Measurements from ENCODE around the gene CNTN4. TPM values are rescaled to one million over a fixed set of nuclear protein-coding genes. Genes with fewer than 3 reads are reported as not detected.

Gene CNTN4
- total RNA-seq, 2 donors from 2014 or later = 13.0 to 50.1 TPM

- DNase-seq (no peak), ATAC-seq (no peak)
- H3K4me3 ChIP-seq = no peak overlapping the region
- intact Hi-C loops (cut with DNase I) = no loop called here
- TF ChIP-seq POLR2A (IDR thresholded peaks at IDR 0.05) (no peak), CTCF (IDR thresholded peaks at IDR 0.05) (no peak)
- no peak overlapping the region for H3K27ac ChIP-seq
- 47 to 78% methylated on average over 2 of the region's 2 CpGs for WGBS, 2 donors
- H3K27me3 ChIP-seq = no peaks in the 10 kb centered on the region
- peaks cover 5% of the 10 kb centered on the region for H3K4me1 ChIP-seq
- no peaks in the 10 kb centered on the region for H3K9me3 ChIP-seq
- H3K36me3 ChIP-seq (replicated peaks in 1 of 2; ENCODE audit: insufficient read depth in 1 of 2, low read depth in 2 of 2) = no peaks in the 10 kb centered on the region
These were observed 360.1 kb downstream of the CNTN4 start for GRCh38 chr3:2458816-2459215.

GRCh38 chr3:2465842-2466241, 367.2 kb downstream of the CNTN4 start:
- DNase-seq = no peak
- 52 to 55% methylated on average over 1 of the region's 1 CpG for WGBS, 2 donors
- no peak for ATAC-seq
- Histone ChIP-seq H3K36me3 (replicated peaks in 1 of 2; ENCODE audit: insufficient read depth in 1 of 2, low read depth in 2 of 2) (no peaks in the 10 kb centered on the region), H3K4me1 (no peaks in the 10 kb centered on the region), H3K9me3 (no peaks in the 10 kb centered on the region), H3K27ac (no peak overlapping the region), H3K4me3 (no peak overlapping the region), H3K27me3 (no peaks in the 10 kb centered on the region)
- intact Hi-C loops (cut with DNase I) = no loop called here
- TF ChIP-seq CTCF (IDR thresholded peaks at IDR 0.05) (no peak), POLR2A (IDR thresholded peaks at IDR 0.05) (no peak)

- ATAC-seq (no peak), DNase-seq (no peak)
- intact Hi-C loops (cut with DNase I) = no loop called here
These were observed 370.1 kb downstream of the CNTN4 start for GRCh38 chr3:2468816-2469215.

GRCh38 chr3:2476996-2477395, 378.3 kb downstream of the CNTN4 start:
- H3K27me3 ChIP-seq = no peaks in the 10 kb centered on the region
- no peak overlapping the region for H3K27ac ChIP-seq
- no peaks in the 10 kb centered on the region for H3K4me1 ChIP-seq
- no peak for TF ChIP-seq CTCF (IDR thresholded peaks at IDR 0.05)
- no peak for TF ChIP-seq POLR2A (IDR thresholded peaks at IDR 0.05)
- no peak for ATAC-seq
- no peak overlapping the region for H3K4me3 ChIP-seq
- DNase-seq = no peak
- intact Hi-C loops (cut with DNase I) = no loop called here
- H3K9me3 ChIP-seq = no peaks in the 10 kb centered on the region
- H3K36me3 ChIP-seq (replicated peaks in 1 of 2; ENCODE audit: insufficient read depth in 1 of 2, low read depth in 2 of 2) = no peaks in the 10 kb centered on the region

More at GRCh38 chr3:2468816-2469215, 370.1 kb downstream of the CNTN4 start:
- Histone ChIP-seq H3K27me3 (no peaks in the 10 kb centered on the region), H3K27ac (no peak overlapping the region), H3K4me1 (no peaks in the 10 kb centered on the region), H3K9me3 (no peaks in the 10 kb centered on the region), H3K36me3 (replicated peaks in 1 of 2; ENCODE audit: insufficient read depth in 1 of 2, low read depth in 2 of 2) (no peaks in the 10 kb centered on the region), H3K4me3 (no peak overlapping the region)
- 61 to 62% methylated on average over 4 of the region's 4 CpGs for WGBS, 2 donors
- TF ChIP-seq CTCF (IDR thresholded peaks at IDR 0.05) (no peak), POLR2A (IDR thresholded peaks at IDR 0.05) (no peak)

- TF ChIP-seq CTCF (IDR thresholded peaks at IDR 0.05) (no peak), POLR2A (IDR thresholded peaks at IDR 0.05) (no peak)
- 67 to 75% methylated on average over 5 of the region's 5 CpGs for WGBS, 2 donors
These were observed 379.0 kb downstream of the CNTN4 start for GRCh38 chr3:2477620-2478019.

More at GRCh38 chr3:2477620-2478019, 379.0 kb downstream of the CNTN4 start:
- ATAC-seq (no peak), DNase-seq (no peak)
- Histone ChIP-seq H3K36me3 (replicated peaks in 1 of 2; ENCODE audit: insufficient read depth in 1 of 2, low read depth in 2 of 2) (no peaks in the 10 kb centered on the region), H3K27ac (no peak overlapping the region), H3K4me3 (no peak overlapping the region), H3K9me3 (no peaks in the 10 kb centered on the region), H3K4me1 (no peaks in the 10 kb centered on the region), H3K27me3 (no peaks in the 10 kb centered on the region)
- intact Hi-C loops (cut with DNase I) = no loop called here

All from body of pancreas (tissue), 4 donors.